Ramos (cell line): ENCODE results near the gene LUZP4.
"Not testable (repeated sequence)": the region's sequence is repeated elsewhere in the genome, so short reads cannot be mapped to it uniquely, and the experiment has no call there.

Experiments used
- in situ Hi-C: fragments of 300-500 bp; cut with MboI; formaldehyde crosslinking; loops from one replicate; pipeline ENCODE4 v1.14.3; 2022; ENCODE audit warnings: low sequenced_read_pairs; ENCODE audit not compliant: unreplicated experiment

The LUZP4 gene, protein sequence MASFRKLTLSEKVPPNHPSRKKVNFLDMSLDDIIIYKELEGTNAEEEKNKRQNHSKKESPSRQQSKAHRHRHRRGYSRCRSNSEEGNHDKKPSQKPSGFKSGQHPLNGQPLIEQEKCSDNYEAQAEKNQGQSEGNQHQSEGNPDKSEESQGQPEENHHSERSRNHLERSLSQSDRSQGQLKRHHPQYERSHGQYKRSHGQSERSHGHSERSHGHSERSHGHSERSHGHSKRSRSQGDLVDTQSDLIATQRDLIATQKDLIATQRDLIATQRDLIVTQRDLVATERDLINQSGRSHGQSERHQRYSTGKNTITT

DNA sequence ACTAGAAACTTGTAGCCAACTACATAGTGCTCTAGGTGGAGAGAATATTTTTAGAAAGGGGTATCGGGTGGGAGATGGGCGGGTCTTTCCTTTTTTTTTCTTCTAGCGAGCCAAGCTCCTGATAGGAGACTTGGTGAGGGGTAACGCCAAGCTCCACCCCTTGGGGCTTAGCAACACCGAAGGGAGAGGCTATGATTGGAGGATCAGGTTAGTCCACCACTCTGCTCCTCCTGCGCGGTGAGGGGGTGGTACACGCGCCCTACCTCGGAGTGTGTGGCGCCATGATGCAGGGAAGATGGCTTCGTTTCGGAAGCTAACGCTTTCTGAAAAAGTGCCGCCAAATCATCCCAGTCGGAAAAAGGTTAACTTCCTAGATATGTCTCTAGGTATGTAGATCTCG is at the start of gene LUZP4:
LUZP4 (plus strand) TSS at position 251 of the 400 bp plus-strand sequence; CDS start at position 296, 45 bp downstream.
- in situ Hi-C loops = no loop called here

DNA sequence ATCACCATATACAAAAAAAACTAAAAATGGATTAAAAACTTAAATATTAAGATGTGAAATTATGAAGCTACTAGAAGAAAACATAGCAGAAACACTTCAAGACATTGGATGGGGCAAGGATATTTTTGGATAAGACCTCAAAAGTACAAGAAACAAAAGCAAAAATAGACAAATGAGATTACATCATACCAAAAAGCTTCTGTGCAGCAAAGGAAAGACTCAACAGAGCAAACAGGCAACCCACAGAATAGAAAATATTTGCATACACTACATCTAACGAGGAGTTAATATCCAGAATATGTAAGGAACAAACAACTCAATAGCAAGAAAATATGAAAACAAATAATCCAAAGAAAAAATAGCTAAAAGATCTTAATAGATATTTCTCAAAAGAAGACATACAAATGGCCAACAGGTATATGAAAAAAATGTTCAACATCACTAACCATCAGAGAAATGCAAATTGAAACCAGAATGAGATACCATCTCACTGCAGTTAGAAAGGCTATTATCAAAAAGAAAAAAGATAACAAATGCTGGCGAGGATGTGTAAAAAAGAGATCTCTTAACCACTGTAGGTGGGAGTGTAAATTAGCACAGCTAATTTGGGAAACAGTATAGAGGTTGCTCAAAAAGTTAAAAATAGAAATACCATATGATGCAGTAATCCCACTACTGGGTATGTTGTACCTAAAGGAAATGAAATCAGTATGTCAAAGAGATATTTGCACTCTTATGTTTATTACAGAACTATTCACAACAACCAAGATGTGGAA is 37.9 kb upstream of the LUZP4 start:
- in situ Hi-C loops = no loop called here

DNA sequence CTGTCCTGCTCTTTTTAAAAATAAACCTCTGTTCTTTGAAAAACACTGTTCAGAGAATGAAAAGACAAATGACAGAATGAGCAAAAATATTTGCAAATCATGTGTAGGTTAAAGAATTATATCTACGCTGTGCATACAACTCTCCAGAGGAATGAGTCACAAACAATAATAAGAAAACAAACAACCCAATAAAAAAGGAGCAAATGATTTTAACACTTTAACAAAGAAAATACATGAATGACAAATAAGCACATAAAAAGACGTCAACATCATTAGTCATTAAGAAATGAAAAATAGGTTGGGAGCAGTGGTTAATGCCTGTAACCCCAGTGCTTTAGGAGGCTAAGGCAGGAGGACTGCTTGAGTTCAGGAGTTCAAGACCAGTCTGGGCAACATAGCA is 34.5 kb upstream of the LUZP4 start:
- in situ Hi-C loops = no loop called here

DNA sequence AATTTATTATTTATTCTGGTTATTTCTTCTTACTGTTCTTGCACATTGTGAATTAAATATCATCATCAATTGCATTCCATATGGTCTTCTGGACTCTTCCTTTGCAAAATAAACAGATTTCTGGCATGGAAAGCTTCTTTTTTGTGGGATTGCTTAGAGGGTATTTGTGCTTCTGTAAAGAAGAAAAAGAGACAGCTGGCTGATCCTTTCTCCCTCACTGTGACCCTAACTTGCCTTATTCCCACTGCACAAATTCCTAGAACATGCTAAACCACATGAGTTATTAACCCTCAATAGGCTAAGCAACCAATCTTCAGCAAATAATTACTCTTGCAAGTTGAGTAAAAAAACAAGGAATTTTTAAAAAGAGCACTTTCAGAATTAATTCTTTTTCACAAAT is 31.8 kb upstream of the LUZP4 start:
- in situ Hi-C loops = no loop called here

DNA sequence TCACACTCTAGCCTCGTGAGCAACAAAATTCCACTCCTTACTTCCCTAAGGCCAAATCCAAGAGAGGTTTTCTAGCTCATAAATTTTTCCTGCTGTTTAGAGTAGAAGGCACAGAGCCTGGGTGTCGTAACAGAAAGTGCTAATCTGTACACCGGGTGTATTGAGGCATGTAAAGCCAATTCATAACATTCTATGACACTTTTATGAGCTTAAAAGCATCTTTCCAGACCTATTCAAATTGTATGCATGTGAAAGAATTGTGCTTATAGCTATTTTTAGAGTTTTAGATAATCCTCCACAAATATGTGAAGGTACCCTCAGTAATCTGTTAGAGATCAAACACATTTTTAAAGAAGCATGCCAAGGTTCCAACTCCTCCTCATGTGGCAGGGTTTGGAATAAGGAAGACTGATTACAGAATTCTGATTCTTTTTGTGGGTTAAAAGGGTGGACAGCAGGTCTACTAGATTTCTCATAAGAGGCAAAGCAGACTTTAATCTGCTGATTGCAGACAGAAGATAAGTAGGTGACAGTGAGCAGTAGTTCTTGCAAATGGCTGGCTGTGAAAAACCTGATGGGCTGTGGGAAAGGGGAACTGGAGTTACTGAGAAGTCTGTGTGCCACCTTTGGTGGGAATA is 30.2 kb upstream of the LUZP4 start:
- in situ Hi-C loops = no loop called here

DNA sequence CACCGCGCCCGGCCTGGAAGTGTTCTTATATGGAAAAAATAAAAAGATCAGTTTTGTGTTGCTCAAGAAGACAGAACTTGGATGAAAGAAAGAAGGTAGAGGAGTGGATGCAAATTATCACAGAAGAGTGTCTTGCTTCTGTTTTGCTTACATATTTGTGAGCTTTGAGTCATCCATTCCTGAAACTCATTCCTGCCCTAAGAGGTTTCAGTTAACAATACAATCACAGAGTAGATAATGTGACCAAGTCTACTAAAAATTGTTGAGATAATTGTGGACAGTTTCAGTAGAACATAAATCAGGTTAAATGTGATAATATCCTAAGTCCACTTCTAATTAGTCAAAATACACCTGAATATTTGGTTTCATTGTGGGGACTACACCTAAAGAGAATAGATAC is 29.2 kb upstream of the LUZP4 start:
- in situ Hi-C loops = no loop called here

DNA sequence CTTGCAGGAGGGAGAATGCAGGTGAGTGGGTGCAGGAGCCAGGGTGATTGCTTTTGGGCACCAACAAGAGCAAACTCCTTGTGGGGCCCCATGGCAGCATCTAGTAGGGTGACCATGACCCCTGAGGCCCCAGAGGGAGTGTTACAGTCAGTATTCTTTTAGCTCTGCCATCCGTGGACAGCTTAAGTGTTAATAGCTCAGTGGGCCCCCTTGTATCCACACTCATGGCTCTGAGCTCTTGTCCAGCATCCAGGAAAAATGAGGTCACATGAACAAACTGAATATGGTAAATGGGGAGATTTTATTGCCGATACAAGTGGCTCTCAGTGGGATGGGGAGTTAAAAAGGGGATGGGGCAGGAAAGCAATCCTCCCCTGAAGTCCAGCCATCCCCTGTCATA is 28.4 kb upstream of the LUZP4 start:
- in situ Hi-C loops = no loop called here

DNA sequence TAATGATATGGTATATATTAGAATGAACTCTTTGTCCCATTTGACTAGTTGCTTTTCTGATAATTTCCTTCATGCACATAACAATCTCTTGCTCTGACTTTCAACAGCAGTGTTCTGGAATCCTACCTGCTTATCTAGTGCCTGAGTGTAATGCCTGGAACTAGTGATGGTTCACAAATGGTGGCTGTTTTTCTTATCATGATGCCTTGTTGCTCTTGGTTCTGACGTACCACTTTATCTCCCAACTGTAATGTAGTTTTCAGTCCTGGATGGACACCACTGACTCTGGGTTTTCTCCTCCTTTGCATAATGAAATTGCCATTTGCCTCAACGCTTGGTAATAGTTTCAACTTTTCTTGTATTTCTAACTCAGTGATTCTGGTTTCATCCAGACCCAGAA is 25.5 kb upstream of the LUZP4 start:
- in situ Hi-C loops = no loop called here

DNA sequence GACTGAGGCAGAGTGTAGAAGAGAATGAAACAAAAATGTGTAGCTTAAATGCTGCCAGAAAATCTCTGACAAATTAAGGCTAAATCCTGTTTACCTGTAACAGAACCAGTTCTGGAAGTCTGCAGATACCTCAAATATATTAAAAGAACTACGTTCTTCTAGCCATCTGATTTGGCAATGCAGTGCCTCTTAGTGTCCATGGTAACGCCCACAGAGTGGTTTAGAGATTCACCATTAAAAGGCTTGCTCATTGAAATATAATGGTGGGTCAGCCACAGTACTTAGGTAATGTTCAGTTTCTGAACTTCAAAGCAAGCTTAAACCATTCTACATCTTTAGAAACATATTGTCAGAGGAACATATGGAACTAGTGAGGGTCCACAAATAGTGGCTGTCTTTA is 23.2 kb upstream of the LUZP4 start:
- in situ Hi-C loops = no loop called here

DNA sequence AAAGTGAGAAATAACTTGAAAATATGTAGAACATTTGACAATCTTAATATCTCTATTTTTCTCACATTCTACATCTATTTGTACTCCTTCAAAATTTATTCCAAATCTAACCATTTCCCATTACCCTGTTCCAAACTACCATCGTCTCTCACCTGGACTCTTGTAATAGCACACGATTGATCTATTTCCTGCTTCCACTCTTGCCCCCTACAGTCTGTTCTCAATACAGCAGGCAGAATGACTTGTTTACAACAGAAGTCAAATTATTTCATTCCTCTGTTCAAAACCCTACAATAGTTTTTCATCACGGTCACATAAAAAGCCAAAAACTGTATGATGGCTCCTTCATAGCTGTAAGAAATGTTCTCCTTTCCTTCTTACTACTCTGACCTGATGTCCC is 21.1 kb upstream of the LUZP4 start:
- in situ Hi-C loops = no loop called here

DNA sequence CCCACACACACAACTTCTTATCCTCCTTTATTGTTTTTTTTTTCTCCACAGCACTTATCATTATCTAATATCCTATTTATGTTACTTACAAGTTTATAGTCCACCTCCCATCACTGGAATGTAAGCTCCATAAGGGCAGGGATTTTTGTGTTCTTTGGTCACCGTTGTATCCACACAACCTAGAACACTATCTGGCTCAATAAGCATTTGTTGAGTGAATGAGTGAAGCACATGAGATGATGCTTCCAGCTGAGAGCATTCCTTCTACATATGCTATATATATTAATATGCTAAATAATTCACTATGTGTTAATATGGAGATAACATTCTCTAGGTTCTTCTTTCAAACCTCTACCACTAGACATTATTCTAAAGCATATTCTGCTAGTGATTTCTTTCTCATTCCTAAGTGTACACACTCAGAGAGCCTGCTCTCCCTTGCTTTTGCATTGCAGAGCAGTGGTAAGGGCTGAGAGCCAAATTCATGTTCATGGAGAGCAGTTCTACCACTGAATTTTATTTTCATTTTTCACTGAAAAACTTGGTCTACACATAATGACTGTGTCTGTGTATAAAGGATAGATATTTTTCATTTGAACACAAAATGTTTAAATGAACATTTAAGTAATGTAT is 20.3 kb upstream of the LUZP4 start:
- in situ Hi-C loops = no loop called here

DNA sequence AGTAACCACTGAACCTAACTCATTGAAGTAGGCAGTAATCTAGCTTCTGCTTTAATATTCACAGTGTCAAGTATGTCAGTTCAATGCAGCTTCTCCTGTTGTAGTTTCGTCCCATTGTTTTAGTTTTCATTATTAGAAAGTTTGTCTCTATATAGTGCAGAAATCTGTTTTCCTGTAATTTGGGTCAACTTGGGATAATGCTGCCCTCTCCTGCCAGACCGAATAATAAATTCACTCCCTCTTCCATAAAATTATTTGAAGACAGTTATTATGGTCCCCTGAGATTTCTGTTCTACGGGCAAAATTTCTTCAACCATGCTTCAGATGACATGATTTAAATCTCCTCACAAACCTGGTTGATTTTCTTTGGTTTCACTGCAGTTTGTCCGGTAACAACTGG is 4.6 kb upstream of the LUZP4 start:
- in situ Hi-C loops = no loop called here

DNA sequence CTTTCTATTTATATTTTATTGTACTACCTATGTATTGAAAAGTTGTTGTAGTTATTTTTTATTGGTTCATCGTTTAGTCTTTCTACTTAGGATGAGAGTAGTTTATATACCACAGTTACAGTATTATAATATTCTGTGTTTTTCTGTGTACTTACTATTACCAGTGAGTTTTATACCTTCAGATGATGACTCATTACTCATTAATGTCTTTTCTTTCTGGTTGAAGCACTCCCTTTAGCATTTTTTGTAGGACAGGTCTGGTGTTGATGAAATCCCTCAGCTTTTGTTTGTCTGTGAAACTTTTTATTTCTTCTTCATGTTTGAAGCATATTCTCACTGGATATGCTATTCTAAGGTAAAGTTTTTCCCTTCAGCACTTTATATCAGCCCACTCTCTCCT is 7.7 kb downstream of the LUZP4 start:
- in situ Hi-C loops = no loop called here

DNA sequence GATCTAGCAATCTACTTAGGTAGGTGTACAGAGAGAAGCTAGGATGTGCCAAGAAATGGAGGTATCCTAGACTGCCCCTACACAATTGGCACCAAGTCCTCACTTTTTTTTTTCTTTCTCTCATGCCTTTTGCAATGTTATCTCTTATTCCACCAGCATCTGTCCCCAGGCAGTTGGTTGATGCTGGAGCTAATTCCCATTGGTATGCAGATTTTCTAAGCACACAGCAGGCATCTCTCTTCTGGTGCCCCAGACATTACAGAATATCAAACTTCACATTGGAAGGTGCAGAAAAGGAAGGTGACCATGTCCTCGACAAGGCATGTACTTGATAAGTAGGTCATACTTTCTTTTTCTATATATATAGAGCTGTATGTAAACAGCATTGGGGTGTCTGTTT is 21.6 kb downstream of the LUZP4 start:
- in situ Hi-C loops = no loop called here

DNA sequence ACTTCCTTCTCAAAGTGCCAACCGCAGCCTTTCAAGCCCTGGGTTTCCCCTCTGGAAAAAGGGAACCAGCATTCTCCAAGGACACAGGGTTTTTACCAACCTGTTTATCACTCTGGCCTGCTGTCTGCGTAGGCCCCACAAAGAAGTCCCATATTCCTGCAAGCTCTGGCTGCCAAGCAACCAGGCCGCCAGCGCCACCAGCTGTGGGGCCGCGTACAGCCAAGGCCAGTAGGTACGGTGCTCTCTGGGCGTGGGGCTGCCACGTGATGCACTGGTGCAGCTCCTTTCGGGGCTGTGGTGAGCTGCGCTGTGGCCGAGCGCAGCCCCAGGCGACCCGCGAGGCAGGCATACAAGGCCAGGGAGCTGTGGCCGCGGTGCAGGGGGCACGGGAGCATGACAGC is 22.1 kb downstream of the LUZP4 start:
- in situ Hi-C loops = no loop called here

DNA sequence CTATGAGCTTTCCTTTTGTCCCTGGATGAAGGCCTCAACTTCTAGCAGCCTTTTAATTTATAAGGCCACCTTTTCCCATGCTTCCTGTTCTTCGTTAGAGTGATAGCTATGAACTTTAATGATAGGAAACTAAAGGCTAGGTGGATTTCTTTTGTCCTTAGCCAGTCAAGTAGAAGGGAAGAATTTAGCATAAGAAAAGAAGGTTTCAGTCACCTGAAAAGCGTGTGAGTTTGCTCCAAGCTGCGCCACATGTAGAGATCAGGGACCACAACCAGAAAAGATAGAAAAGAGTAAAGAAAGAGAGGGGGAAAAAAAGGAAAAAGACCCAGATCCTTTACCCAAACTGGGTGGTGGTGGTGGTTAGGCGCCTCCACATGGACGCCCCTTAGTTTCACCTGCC is 28.6 kb downstream of the LUZP4 start:
- in situ Hi-C loops = no loop called here

DNA sequence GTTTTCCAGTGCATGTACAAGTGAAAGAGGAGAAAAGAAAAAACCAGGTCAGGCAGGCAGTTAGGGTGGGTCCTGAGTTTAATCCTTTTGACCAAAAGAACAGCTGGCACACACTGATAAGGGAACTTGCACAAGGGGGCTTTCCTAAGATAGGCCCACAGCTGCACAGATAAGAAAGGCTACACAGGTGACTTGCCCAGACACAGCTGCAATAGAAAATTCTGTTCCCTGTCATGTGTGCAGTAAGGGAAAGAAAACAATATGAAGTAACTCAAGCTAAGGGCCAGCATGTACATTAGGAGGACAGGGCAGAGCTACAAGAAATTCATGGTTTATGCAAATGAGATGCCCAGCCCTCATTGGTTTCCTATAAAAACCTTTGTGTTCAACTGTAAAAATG is 32.9 kb downstream of the LUZP4 start:
- in situ Hi-C loops = no loop called here

DNA sequence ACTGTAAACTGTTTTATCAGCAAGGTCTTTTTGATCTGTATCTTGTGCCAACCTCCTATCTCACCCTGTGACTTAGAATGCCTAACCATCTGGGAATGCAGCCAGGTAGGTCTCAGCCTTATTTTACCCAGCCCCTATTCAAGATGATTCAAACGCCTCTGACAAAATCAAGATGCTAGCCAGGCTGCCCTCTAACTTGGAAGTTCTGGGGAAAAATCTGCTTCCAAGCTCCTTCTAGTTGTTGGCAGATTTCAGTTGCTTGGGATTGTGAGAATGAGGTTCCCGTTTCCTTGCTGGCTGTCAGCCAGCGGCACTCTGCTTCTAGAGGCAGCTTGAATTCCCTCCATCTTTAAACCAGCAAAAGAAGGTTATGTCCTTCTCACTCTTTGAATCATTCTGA is 34.7 kb downstream of the LUZP4 start:
- in situ Hi-C loops = no loop called here

DNA sequence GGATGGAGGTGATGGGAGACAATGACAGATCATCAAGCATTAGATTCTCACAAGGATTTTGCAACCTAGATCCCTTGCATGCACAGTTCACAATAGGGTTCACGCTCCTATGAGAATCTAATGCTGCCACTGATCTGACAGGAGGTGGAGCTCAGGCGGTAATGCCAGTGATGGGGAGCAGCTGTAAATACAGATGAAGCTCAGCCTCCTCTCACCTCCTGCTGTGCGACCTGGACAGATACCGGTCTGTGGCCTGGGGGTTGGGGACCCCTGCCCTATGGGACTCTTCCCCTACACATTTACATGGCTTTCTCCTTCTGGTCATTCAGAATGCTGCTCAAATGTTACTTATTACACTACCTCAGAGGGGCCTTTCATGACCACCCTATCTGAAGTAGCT is 39.8 kb downstream of the LUZP4 start:
- in situ Hi-C loops = not testable (repeated sequence)

DNA sequence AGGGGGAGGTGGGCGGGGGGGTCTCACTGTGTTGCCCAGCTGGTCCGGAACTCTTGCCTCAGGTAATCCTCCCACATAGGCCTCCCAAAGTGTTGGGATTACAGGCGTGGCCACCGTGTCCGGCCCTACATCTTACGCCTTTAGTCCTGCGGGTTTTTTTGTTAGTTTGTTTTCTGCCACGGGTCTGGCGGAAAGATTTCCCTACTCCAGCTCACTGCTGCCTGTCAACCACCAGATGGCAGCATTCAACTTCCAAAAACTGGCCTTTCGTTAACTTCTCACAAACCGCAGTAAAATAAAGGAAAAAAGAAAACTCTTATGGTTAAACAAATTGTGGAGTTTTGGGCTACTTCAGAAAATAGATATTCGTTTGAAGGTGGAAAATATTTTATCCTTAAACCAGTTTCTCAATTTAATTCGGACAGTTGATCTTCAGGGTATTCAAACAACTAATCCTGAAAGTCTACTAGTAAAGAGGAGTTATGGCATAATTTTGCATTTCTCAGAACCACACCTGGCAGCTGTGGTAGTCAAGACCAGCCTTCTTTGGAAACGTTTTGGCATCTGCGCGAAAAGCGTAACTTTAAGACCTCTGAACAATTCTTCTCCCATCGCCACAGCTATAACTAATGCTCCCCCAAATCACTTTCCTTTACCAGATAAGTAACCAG is 41.1 kb downstream of the LUZP4 start:
- in situ Hi-C loops = no loop called here
